HepG2 (cell line): ENCODE results near the gene RPL22L1. TPM values are rescaled to one million over a fixed set of nuclear protein-coding genes. Genes with fewer than 3 reads are reported as not detected.
A peak's percentile ranks its signal among the peaks of the same experiment; 100 is the strongest.

ENCODE experiments used
- AHR ChIP-seq: IDR thresholded peaks from 2 replicates; pipeline ENCODE4 v1.6.1; 2018; ENCODE audit warnings: missing genetic modification reagents, missing compliant biosample characterization
- ELF4 ChIP-seq: sonication (generic); formaldehyde crosslinking; IDR thresholded peaks from 2 replicates; pipeline ENCODE4 v1.5.0; 2020; ENCODE audit warnings: missing genetic modification reagents, mild to moderate bottlenecking, moderate library complexity, borderline replicate concordance
- GABPB1 ChIP-seq: IDR thresholded peaks from 2 replicates; pipeline ENCODE4 v1.6.1; 2016; ENCODE audit warnings: mild to moderate bottlenecking, missing genetic modification reagents, moderate library complexity, missing compliant biosample characterization
- LBX2 ChIP-seq: sonication (generic); formaldehyde crosslinking; IDR thresholded peaks from 2 replicates; pipeline ENCODE4 v1.5.0; 2020; ENCODE audit warnings: missing genetic modification reagents, mild to moderate bottlenecking, borderline replicate concordance
- MXD1 ChIP-seq: sonication (generic); formaldehyde crosslinking; IDR thresholded peaks from 2 replicates; pipeline ENCODE4 v1.4.0; 2020; ENCODE audit warnings: mild to moderate bottlenecking, missing genetic modification reagents
- POLR2A ChIP-seq, 2 experiments: IDR thresholded peaks; 2 replicates each; pipeline ENCODE4 v1.6.1; 2011; ENCODE audit warnings: low read depth in 2 of 2, low read length in 2 of 2, mild to moderate bottlenecking in 1 of 2, moderate library complexity in 1 of 2; ENCODE audit not compliant: insufficient read depth in 1 of 2
- RAD21 ChIP-seq: fragments of 450-650 bp; formaldehyde crosslinking; IDR thresholded peaks from 2 replicates; pipeline ENCODE4 v1.5.0; 2020; ENCODE audit warnings: mild to moderate bottlenecking
- TAF1 ChIP-seq: sonication (generic); formaldehyde crosslinking; IDR thresholded peaks from 2 replicates; pipeline ENCODE4 v1.4.0; 2020; ENCODE audit warnings: missing genetic modification reagents
- TCF7 ChIP-seq: sonication (generic); IDR thresholded peaks from 2 replicates; pipeline ENCODE4 v1.6.1; 2016; ENCODE audit warnings: antibody characterized with exemption, low read depth
- TERF1 ChIP-seq: sonication (generic); formaldehyde crosslinking; IDR thresholded peaks from 2 replicates; pipeline ENCODE4 v1.8.0; 2022; ENCODE audit warnings: mild to moderate bottlenecking, missing genetic modification reagents, moderate library complexity
- THAP11 ChIP-seq: IDR thresholded peaks from 2 replicates; pipeline ENCODE4 v1.6.1; 2016; ENCODE audit warnings: missing biosample characterization, missing genetic modification reagents
- ZBTB33 ChIP-seq: sonication (generic); formaldehyde crosslinking; IDR thresholded peaks from 2 replicates; pipeline ENCODE4 v1.4.0; 2020; ENCODE audit warnings: missing genetic modification reagents
- ZNF274 ChIP-seq: sonication (generic); formaldehyde crosslinking; IDR thresholded peaks from 2 replicates; pipeline ENCODE4 v1.5.1; 2020; ENCODE audit warnings: mild to moderate bottlenecking, missing genetic modification reagents
- ZNF350 ChIP-seq: sonication (generic); formaldehyde crosslinking; IDR thresholded peaks from 2 replicates; pipeline ENCODE4 v1.4.0; 2020; ENCODE audit warnings: mild to moderate bottlenecking, low read depth, missing genetic modification reagents, borderline replicate concordance
- ZNF557 ChIP-seq: sonication (generic); formaldehyde crosslinking; IDR thresholded peaks from 2 replicates; pipeline ENCODE4 v1.4.0; 2020; ENCODE audit warnings: missing genetic modification reagents
- ZNF563 ChIP-seq: sonication (generic); formaldehyde crosslinking; IDR thresholded peaks from 2 replicates; pipeline ENCODE4 v1.8.0; 2022; ENCODE audit warnings: mild to moderate bottlenecking, moderate library complexity, missing genetic modification reagents
- ZNF761 ChIP-seq: sonication (generic); formaldehyde crosslinking; conservative IDR thresholded peaks from 2 replicates; pipeline ENCODE4 v1.4.0; 2020; ENCODE audit warnings: mild to moderate bottlenecking, missing genetic modification reagents
- polyA plus RNA-seq, 8 experiments: library from polyadenylated mRNA; depleted of rRNA in 3 of 8; stranded (reverse) in 7 of 8; unstranded in 1 of 8; fragments of >200 nt; fragmentation: Illumina TruSeq in 4 of 8; extraction: Trizol in 4 of 8; gene quantifications; 2 replicates each; pipeline versions ENCODE4 v1.2.1 to v1.2.3, GENCODE V29; 2011 to 2016; ENCODE audit warnings: low read depth in 4 of 8, missing spikeins in 1 of 8, mixed read lengths in 1 of 8; ENCODE audit not compliant: insufficient read depth in 1 of 8
- total RNA-seq, 5 experiments: library from RNA; depleted of rRNA; stranded (reverse); fragments of >200 nt; fragmentation: Illumina TruSeq; extraction: Trizol; gene quantifications; 2 replicates each; pipeline ENCODE4 v1.2.3, GENCODE V29; 2016; ENCODE audit warnings: low read depth in 1 of 5
- TF ChIP-seq, protein P1 (sequence below): IDR thresholded peaks from 2 replicates; pipeline ENCODE4 v1.6.1; 2016; ENCODE audit warnings: mild to moderate bottlenecking
- TF ChIP-seq, protein P2 (sequence below): IDR thresholded peaks from 2 replicates; pipeline ENCODE4 v1.6.1; 2016; ENCODE audit warnings: mild to moderate bottlenecking, missing biosample characterization, missing genetic modification reagents

The RPL22L1 gene
- total and polyA plus RNA-seq, 2 of the 13 experiments (the other 11 are each of a cell fraction or from before 2014, with no cell fraction given) = 42.7 to 152 TPM

GRCh38 chr3:170908235-170909116 is 38.5 kb upstream of the RPL22L1 start, which contains the start of gene EIF5A2 (continued):
- TF ChIP-seq LBX2 (CRISPR knock-in tag) (0 out of 2 replicates have a peak, but pooled peaks have one; percentile 25), ZNF557 (CRISPR knock-in tag) (no peak), POLR2A (IDR thresholded peaks at IDR 0.05; ENCODE audit: insufficient read depth in 1 of 2, low read depth in 2 of 2, low read length in 2 of 2) (peak; percentile 15 to 28; a peak in 1 of 4 replicates), RAD21 (CRISPR knock-in tag) (0 out of 2 replicates have a peak, but pooled peaks have one; percentile 5), ZNF761 (no peak), ZNF274 (CRISPR knock-in tag) (peak; percentile 75; the same call in 1 of the 2 replicates), TAF1 (CRISPR knock-in tag) (peak; percentile 48; the same call in 1 of the 2 replicates), GABPB1 (CRISPR knock-in tag) (peak; percentile 96), ELF4 (CRISPR knock-in tag) (peak; percentile 88), AHR (peak; percentile 52; the same call in 1 of the 2 replicates), TERF1 (CRISPR knock-in tag) (no peak), ZNF350 (CRISPR knock-in tag) (peak; percentile 66; the same call in 1 of the 2 replicates), ZNF563 (CRISPR knock-in tag) (peak; percentile 90), ZBTB33 (CRISPR knock-in tag) (peak; percentile 95), THAP11 (CRISPR knock-in tag) (peak; percentile 60), TCF7 (peak; percentile 24; the same call in 1 of the 2 replicates), MXD1 (CRISPR knock-in tag) (peak; percentile 63; the same call in 1 of the 2 replicates)
- TF ChIP-seq, protein P1, sequence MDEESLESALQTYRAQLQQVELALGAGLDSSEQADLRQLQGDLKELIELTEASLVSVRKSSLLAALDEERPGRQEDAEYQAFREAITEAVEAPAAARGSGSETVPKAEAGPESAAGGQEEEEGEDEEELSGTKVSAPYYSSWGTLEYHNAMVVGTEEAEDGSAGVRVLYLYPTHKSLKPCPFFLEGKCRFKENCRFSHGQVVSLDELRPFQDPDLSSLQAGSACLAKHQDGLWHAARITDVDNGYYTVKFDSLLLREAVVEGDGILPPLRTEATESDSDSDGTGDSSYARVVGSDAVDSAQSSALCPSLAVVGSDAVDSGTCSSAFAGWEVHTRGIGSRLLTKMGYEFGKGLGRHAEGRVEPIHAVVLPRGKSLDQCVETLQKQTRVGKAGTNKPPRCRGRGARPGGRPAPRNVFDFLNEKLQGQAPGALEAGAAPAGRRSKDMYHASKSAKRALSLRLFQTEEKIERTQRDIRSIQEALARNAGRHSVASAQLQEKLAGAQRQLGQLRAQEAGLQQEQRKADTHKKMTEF (CRISPR knock-in tag) = peak; percentile 82
- TF ChIP-seq, protein P2, sequence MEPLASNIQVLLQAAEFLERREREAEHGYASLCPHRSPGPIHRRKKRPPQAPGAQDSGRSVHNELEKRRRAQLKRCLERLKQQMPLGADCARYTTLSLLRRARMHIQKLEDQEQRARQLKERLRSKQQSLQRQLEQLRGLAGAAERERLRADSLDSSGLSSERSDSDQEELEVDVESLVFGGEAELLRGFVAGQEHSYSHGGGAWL (CRISPR knock-in tag) = peak; percentile 66; the same call in 1 of the 2 replicates
